HEK293T (cell line): ENCODE data around the gene HPCAL4.

Experiments used
- BHLHE40 ChIP-seq: fragments of 450-650 bp; IDR thresholded peaks from 2 replicates; pipeline ENCODE4 v1.6.1; 2016; ENCODE audit warnings: mild to moderate bottlenecking, moderate library complexity, borderline replicate concordance
- CTBP1 ChIP-seq: fragments of 450-650 bp; IDR thresholded peaks from 2 replicates; pipeline ENCODE4 v1.6.1; 2016; ENCODE audit warnings: borderline replicate concordance
- ELF4 ChIP-seq: fragments of 450-650 bp; IDR thresholded peaks from 2 replicates; pipeline ENCODE4 v1.6.1; 2017; ENCODE audit warnings: antibody characterized with exemption
- FOXA1 ChIP-seq: fragments of 450-650 bp; IDR thresholded peaks from 2 replicates; pipeline ENCODE4 v1.6.1; 2016; ENCODE audit warnings: mild to moderate bottlenecking
- FOXK2 ChIP-seq: fragments of 450-650 bp; IDR thresholded peaks from 2 replicates; pipeline ENCODE4 v1.6.1; 2016; ENCODE audit warnings: mild to moderate bottlenecking
- FOXM1 ChIP-seq: fragments of 450-650 bp; IDR thresholded peaks from 2 replicates; pipeline ENCODE4 v1.6.1; 2017; ENCODE audit warnings: mild to moderate bottlenecking, borderline replicate concordance
- L3MBTL2 ChIP-seq: fragments of 450-650 bp; conservative IDR thresholded peaks from 2 replicates; pipeline ENCODE4 v1.6.1; 2016; ENCODE audit warnings: mild to moderate bottlenecking
- LEF1 ChIP-seq: fragments of 450-650 bp; IDR thresholded peaks from 2 replicates; pipeline ENCODE4 v1.6.1; 2017; ENCODE audit warnings: mild to moderate bottlenecking, borderline replicate concordance
- NFRKB ChIP-seq: fragments of 450-650 bp; IDR thresholded peaks from 2 replicates; pipeline ENCODE4 v1.6.1; 2016; ENCODE audit warnings: mild to moderate bottlenecking, moderate library complexity
- SP1 ChIP-seq: fragments of 450-650 bp; IDR thresholded peaks from 2 replicates; pipeline ENCODE4 v1.6.1; 2017
- SUZ12 ChIP-seq: fragments of 450-650 bp; IDR thresholded peaks from 2 replicates; pipeline ENCODE4 v1.6.1; 2016; ENCODE audit warnings: mild to moderate bottlenecking
- TARDBP ChIP-seq: fragments of 450-650 bp; IDR thresholded peaks from 2 replicates; pipeline ENCODE4 v1.6.1; 2016
- ZNF384 ChIP-seq: fragments of 450-650 bp; IDR thresholded peaks from 2 replicates; pipeline ENCODE4 v1.6.1; 2016
- TF ChIP-seq, protein P1 (sequence below): fragments of 450-650 bp; IDR thresholded peaks from 2 replicates; pipeline ENCODE4 v1.6.1; 2016

DNA sequence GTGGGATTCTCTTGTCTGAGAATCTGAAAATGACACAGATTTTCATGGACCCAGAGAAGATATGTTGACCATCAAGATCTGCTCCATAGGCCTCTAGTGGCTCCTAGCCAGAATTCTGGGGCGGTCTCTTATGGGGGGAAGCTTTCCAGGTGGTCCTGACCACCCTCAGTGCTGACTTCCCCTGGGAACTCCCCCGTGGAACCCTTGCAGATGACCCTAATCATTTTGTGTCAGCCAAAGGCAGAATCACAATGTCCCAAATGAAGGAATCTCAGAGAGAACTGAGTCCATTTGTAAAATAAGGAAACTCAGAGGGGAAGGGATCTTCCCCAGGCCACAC is 55.4 kb downstream of the HPCAL4 start:
- TF ChIP-seq SUZ12 (no peak), LEF1 (no peak), CTBP1 (no peak), FOXK2 (no peak), FOXM1 (no peak), SP1 (no peak), BHLHE40 (no peak), L3MBTL2 (no peak), TARDBP (no peak), FOXA1 (no peak), NFRKB (no peak), ELF4 (no peak), ZNF384 (no peak)
- TF ChIP-seq, protein P1, sequence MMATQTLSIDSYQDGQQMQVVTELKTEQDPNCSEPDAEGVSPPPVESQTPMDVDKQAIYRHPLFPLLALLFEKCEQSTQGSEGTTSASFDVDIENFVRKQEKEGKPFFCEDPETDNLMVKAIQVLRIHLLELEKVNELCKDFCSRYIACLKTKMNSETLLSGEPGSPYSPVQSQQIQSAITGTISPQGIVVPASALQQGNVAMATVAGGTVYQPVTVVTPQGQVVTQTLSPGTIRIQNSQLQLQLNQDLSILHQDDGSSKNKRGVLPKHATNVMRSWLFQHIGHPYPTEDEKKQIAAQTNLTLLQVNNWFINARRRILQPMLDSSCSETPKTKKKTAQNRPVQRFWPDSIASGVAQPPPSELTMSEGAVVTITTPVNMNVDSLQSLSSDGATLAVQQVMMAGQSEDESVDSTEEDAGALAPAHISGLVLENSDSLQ = no peak
